Subcutaneous abdominal adipose tissue (tissue), 5 donors: ENCODE data around the gene DIAPH3.

Source experiments
- H3K27ac ChIP-seq: one replicate; pipeline ENCODE4 v1.7.0; 2013; ENCODE audit warnings: low read depth, mild to moderate bottlenecking, inconsistent platforms, low read length, moderate library complexity
- H3K27me3 ChIP-seq, 5 donors: one replicate each; pipeline ENCODE4 v1.7.0; 2013; ENCODE audit warnings: low read length in 5 of 5, inconsistent platforms in 1 of 5; ENCODE audit not compliant: control insufficient read depth in 5 of 5, insufficient read depth in 4 of 5
- H3K36me3 ChIP-seq, 5 donors: one replicate each; pipeline ENCODE4 v1.7.0; 2013; ENCODE audit warnings: low read length in 5 of 5; ENCODE audit not compliant: control insufficient read depth in 5 of 5, insufficient read depth in 5 of 5
- H3K4me1 ChIP-seq, 5 donors: one replicate each; pipeline ENCODE4 v1.7.0; 2013; ENCODE audit warnings: low read length in 5 of 5, mild to moderate bottlenecking in 3 of 5, moderate library complexity in 1 of 5; ENCODE audit not compliant: control insufficient read depth in 5 of 5, insufficient read depth in 5 of 5
- H3K4me3 ChIP-seq, 5 donors: one replicate each; pipeline ENCODE4 v1.7.0; 2013; ENCODE audit warnings: low read length in 5 of 5, low read depth in 1 of 5
- H3K9ac ChIP-seq, 5 donors: one replicate each; pipeline ENCODE4 v1.7.0; 2013; ENCODE audit warnings: low read length in 5 of 5, mild to moderate bottlenecking in 4 of 5, moderate library complexity in 3 of 5
- H3K9me3 ChIP-seq, 5 donors: one replicate each; pipeline ENCODE4 v1.7.0; 2013; ENCODE audit warnings: low read length in 5 of 5; ENCODE audit not compliant: control insufficient read depth in 5 of 5
- donor health status: healthy.
- donor health status: healthy.
- donor health status: healthy.
- donor health status: healthy.
- donor health status: healthy.

Gene DIAPH3

GRCh38 chr13:59641261-59641660, 522.5 kb downstream of the DIAPH3 start:
- no peak overlapping the region for H3K27ac ChIP-seq
- no peaks in the 10 kb centered on the region for H3K27me3 ChIP-seq
- H3K36me3 ChIP-seq: no peaks in the 10 kb centered on the region
- no peaks in the 10 kb centered on the region for H3K9me3 ChIP-seq
- peaks cover 0 to 10% (median 6%) of the 10 kb centered on the region in 5 donors for H3K4me1 ChIP-seq
- no peak overlapping the region for H3K9ac ChIP-seq
- no peak overlapping the region for H3K4me3 ChIP-seq

- H3K9me3 ChIP-seq: no peaks in the 10 kb centered on the region
- no peak overlapping the region for H3K9ac ChIP-seq
- H3K4me3 ChIP-seq: no peak overlapping the region
- peaks cover 0 to 2% (median 0%) of the 10 kb centered on the region in 5 donors for H3K27me3 ChIP-seq
- no peaks in the 10 kb centered on the region for H3K36me3 ChIP-seq
- H3K27ac ChIP-seq: no peak overlapping the region
- peaks cover 0 to 13% (median 6%) of the 10 kb centered on the region in 5 donors for H3K4me1 ChIP-seq
These were observed 525.3 kb downstream of the DIAPH3 start for GRCh38 chr13:59638404-59638803.

DNA sequence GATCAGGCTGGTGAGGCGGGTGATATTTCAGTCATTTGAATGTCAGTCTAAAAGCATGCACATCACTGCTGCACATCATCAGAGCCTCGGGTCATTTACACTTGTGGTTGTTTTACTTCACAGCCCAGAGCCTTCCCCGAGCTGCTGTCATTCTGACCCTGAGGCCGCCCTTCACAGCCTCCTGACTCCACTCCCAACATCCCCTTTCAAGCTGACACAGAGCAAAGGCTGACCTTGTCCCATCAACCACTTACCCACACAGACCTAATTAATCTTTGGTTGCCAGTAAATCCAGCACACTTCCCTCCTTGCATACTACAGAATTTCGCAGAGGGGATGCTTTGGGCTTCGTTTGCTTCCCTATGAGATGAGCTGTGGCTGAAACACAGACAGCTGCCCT, 528.1 kb downstream of the DIAPH3 start:
- H3K27me3 ChIP-seq: peaks cover 0 to 2% (median 0%) of the 10 kb centered on the region in 5 donors
- H3K9ac ChIP-seq: no peak overlapping the region
- H3K4me3 ChIP-seq: no peak overlapping the region
- H3K27ac ChIP-seq: no peak overlapping the region
- H3K36me3 ChIP-seq: no peaks in the 10 kb centered on the region
- peaks cover 0 to 17% (median 3%) of the 10 kb centered on the region in 5 donors for H3K4me1 ChIP-seq
- H3K9me3 ChIP-seq: no peaks in the 10 kb centered on the region

GRCh38 chr13:59633290-59633689, 530.4 kb downstream of the DIAPH3 start:
- Histone ChIP-seq H3K36me3 (no peaks in the 10 kb centered on the region), H3K4me1 (peaks cover 0 to 9% (median 1%) of the 10 kb centered on the region in 5 donors), H3K9me3 (no peaks in the 10 kb centered on the region), H3K27me3 (peaks cover 0 to 2% (median 0%) of the 10 kb centered on the region in 5 donors), H3K4me3 (no peak overlapping the region), H3K9ac (peak overlapping the region in 1 of 5 donors; percentile 43), H3K27ac (peak overlapping the region; percentile 21)

DNA sequence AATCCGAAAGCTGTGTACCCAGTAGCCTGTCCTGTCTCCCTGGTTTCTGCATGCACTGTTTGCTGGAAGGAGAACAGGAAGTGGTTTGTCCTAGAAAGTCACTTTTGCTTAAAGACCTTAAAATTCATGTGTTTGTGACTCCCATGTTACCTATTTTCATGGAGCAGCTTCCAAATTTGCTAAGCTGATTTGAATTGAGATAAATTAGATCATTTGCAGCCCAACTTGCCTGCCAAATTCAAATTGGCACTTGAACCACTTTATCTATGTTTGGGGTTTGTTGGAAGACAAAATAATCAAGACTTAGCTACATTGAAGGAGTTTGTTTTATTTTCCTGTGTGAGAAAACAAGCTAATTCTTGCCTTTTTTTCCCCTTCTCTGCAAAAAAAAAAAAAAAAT, 532.5 kb downstream of the DIAPH3 start:
- Histone ChIP-seq H3K36me3 (no peaks in the 10 kb centered on the region), H3K9ac (no peak overlapping the region), H3K4me3 (no peak overlapping the region), H3K27me3 (peaks cover 0 to 2% (median 0%) of the 10 kb centered on the region in 5 donors), H3K27ac (no peak overlapping the region), H3K9me3 (no peaks in the 10 kb centered on the region), H3K4me1 (peaks cover 0 to 7% (median 0%) of the 10 kb centered on the region in 5 donors)

DNA sequence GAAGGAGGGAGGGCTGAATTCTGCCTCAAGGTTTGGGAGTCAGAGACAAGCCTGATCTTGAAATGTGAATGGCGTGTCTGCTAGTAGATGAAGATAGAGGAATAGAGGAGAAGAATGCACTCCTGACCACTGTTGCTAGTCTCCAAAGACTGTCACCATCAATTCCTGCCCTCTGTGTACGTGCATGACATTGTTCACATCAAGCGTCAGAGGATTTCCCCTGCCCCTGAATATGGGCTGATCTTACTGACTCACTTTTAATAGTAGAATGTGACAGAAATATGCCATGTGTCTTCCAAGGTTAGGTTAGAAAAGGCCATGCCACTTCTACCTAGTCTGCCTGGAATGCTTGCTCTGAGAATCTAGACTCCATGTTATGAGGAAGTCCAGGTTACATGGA, 538.6 kb downstream of the DIAPH3 start:
- H3K9ac ChIP-seq: no peak overlapping the region
- H3K27me3 ChIP-seq: peaks cover 0 to 3% (median 0%) of the 10 kb centered on the region in 5 donors
- no peaks in the 10 kb centered on the region for H3K36me3 ChIP-seq
- no peaks in the 10 kb centered on the region for H3K4me1 ChIP-seq
- H3K9me3 ChIP-seq: no peaks in the 10 kb centered on the region
- H3K27ac ChIP-seq: no peak overlapping the region
- no peak overlapping the region for H3K4me3 ChIP-seq

- Histone ChIP-seq H3K4me3 (no peak overlapping the region), H3K36me3 (no peaks in the 10 kb centered on the region), H3K27ac (no peak overlapping the region), H3K27me3 (peaks cover 0 to 3% (median 0%) of the 10 kb centered on the region in 5 donors), H3K4me1 (no peaks in the 10 kb centered on the region), H3K9me3 (peaks cover 0 to 9% (median 0%) of the 10 kb centered on the region in 5 donors), H3K9ac (no peak overlapping the region)
These were observed 540.4 kb downstream of the DIAPH3 start for GRCh38 chr13:59623206-59623915.

- H3K9me3 ChIP-seq: peaks cover 0 to 9% (median 5%) of the 10 kb centered on the region in 5 donors
- no peaks in the 10 kb centered on the region for H3K4me1 ChIP-seq
- H3K36me3 ChIP-seq: no peaks in the 10 kb centered on the region
- H3K27ac ChIP-seq: no peak overlapping the region
- H3K4me3 ChIP-seq: no peak overlapping the region
- H3K27me3 ChIP-seq: peaks cover 0 to 3% (median 0%) of the 10 kb centered on the region in 5 donors
- no peak overlapping the region for H3K9ac ChIP-seq
These were observed 542.0 kb downstream of the DIAPH3 start for GRCh38 chr13:59621773-59622172.
